ENCODE results near the gene HSDL2.

The HSDL2 gene

DNA sequence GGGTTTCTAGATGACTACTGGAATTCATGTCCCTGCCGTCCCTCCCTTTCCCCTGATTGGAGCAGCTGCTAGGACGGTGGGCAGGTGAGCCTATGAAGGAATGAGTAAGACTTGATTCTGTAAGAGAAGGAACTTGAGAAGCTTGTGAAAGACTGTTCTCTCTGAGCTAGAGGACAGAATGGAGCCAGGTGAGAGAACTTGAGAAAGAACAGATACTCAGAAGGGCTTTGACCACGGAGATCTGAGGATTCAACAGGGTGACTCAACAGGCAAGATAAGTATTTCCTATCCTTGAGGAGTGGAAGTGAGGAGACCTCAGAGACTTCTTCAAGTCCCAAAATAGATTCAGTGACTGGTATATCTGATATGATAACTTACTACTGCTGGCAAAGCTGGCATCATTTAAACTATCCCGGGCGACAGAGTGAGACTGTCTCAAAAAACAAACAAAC is 41.9 kb downstream of the HSDL2 start:
- H3K27me3 ChIP-seq (ENCODE audit: control insufficient read depth in 1 of 2, insufficient read depth in 2 of 2, low read length in 2 of 2) = no peaks in the 10 kb centered on the region

DNA sequence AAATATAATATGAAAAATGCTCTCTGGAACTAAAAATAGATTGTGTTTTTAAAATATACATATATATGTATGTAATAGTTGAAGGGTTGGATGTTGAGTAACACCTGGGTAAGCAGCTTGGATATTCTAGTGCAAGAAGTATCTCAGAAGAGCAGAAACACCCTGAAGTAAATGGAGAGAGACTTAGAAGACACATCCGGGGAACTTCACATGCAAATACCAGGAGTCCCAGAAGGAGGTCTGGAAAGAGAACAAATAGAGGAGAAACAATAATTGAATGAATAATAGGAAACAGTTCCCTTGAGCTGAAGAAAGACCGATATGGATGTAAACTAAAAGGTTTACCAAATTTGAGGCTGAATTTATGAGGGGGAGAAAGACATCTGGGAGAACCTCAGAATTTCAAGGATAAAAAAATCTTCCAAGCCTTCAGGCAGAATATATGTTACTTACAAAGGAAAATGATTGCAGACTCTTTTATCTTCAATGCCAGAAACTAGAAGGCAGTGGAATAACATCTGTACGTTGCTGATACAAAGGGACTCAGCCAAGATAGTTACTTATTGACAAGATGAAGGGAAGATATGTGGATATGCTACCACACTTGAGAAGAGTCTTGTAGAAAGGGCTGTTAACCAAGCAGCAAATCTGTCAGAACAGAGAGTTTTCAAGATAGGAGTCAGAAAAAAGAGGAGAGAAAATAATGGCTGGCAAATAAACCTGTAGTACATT is 42.7 kb downstream of the HSDL2 start:
- Histone ChIP-seq H3K9ac (ENCODE audit: low read length in 2 of 2) (no peak overlapping the region), H3K36me3 (ENCODE audit: control insufficient read depth in 2 of 2, insufficient read depth in 2 of 2, low read length in 2 of 2) (peaks cover 9 to 12% of the 10 kb centered on the region in 2 donors), H3K27ac (ENCODE audit: low read length) (no peak overlapping the region), H3K9me3 (ENCODE audit: control insufficient read depth in 2 of 2, low read length in 2 of 2) (no peaks in the 10 kb centered on the region), H3K4me3 (ENCODE audit: low read length in 2 of 2) (no peak overlapping the region), H3K4me1 (ENCODE audit: control insufficient read depth, insufficient read depth, low read length) (no peaks in the 10 kb centered on the region), H3K27me3 (ENCODE audit: control insufficient read depth in 1 of 2, insufficient read depth in 2 of 2, low read length in 2 of 2) (no peaks in the 10 kb centered on the region)

More for the DNA sequence above, 41.9 kb downstream of the HSDL2 start:
- no peak overlapping the region for H3K27ac ChIP-seq (ENCODE audit: low read length)
- no peak overlapping the region for H3K9ac ChIP-seq (ENCODE audit: low read length in 2 of 2)
- no peak overlapping the region for H3K4me3 ChIP-seq (ENCODE audit: low read length in 2 of 2)
- H3K9me3 ChIP-seq (ENCODE audit: control insufficient read depth in 2 of 2, low read length in 2 of 2) = no peaks in the 10 kb centered on the region
- no peaks in the 10 kb centered on the region for H3K4me1 ChIP-seq (ENCODE audit: control insufficient read depth, insufficient read depth, low read length)
- peaks cover 9 to 12% of the 10 kb centered on the region in 2 donors for H3K36me3 ChIP-seq (ENCODE audit: control insufficient read depth in 2 of 2, insufficient read depth in 2 of 2, low read length in 2 of 2)

DNA sequence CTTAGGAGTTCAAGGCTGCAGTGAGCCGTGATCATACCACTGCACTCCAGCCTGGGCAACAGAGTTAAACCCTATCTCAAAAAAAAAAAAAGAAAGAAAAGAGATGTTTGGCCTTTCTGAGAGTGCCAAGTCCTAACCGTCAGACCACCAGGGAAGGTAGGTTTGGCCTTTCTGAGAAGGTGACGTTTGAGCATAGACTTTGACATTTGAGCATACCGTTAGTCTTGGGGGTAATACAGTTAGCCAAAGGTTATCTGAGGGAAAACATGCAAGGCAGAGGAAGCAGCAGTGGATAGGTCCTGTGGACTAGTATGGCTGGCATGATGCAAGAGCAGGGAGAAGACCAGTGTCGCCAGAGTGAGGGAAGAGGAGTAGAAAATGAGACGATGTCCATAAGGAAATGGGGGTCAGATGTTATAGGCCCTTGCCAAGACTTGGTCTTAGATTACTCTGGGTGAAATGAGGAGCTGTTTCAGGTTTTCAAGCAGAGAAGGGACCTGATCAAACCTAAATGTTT is 50.2 kb downstream of the HSDL2 start:
- Histone ChIP-seq H3K9ac (ENCODE audit: low read length in 2 of 2) (no peak overlapping the region), H3K4me1 (ENCODE audit: control insufficient read depth, insufficient read depth, low read length) (no peaks in the 10 kb centered on the region), H3K9me3 (ENCODE audit: control insufficient read depth in 2 of 2, low read length in 2 of 2) (no peaks in the 10 kb centered on the region), H3K4me3 (ENCODE audit: low read length in 2 of 2) (no peak overlapping the region), H3K36me3 (ENCODE audit: control insufficient read depth in 2 of 2, insufficient read depth in 2 of 2, low read length in 2 of 2) (peaks cover 5% of the 10 kb centered on the region in 2 donors), H3K27me3 (ENCODE audit: control insufficient read depth in 1 of 2, insufficient read depth in 2 of 2, low read length in 2 of 2) (no peaks in the 10 kb centered on the region), H3K27ac (ENCODE audit: low read length) (no peak overlapping the region)

DNA sequence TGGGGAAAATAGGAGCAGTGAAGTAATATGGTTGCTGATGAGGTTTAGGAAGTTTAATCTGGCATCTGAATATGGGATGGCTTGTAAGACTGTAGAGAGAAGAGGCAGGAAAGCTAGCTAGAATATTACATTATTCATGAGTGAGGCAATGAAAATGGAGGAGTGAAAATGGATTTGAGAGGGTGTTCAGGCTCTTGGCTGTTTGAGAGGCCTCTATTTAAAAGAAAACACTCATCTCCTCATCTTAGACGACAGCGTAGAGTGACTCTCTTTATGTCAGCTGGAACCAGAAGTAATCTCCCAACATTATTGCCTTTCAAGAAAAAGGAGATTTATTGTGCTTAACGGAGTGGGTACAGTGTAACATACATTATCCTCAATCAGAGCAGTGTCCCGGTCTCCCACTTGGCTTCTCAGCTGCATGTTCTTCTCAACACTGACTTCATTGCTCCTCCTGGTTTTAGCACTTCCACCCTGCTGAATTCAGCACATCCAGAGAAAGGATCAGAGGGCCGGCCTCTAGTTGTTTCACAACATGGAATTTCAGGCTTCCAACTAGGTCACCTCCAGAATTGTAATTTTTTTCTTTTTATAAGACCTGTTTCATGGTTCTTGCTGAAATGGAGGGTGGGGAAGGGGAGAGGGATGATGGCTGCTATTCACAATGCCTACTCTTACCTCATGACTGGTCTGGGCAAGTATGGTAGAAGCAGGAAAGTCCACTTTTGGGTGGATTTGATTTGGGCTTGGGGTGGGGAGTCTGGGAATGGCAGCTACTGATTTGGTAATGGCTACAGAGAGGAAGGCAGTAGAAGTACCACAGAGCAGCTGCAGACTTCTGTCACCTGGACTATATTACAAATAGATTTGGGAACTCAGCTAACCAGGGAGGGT is 53.8 kb downstream of the HSDL2 start:
- Histone ChIP-seq H3K9me3 (ENCODE audit: control insufficient read depth in 2 of 2, low read length in 2 of 2) (no peaks in the 10 kb centered on the region), H3K4me3 (ENCODE audit: low read length in 2 of 2) (no peak overlapping the region), H3K36me3 (ENCODE audit: control insufficient read depth in 2 of 2, insufficient read depth in 2 of 2, low read length in 2 of 2) (peaks cover 2 to 5% of the 10 kb centered on the region in 2 donors), H3K4me1 (ENCODE audit: control insufficient read depth, insufficient read depth, low read length) (no peaks in the 10 kb centered on the region), H3K27ac (ENCODE audit: low read length) (no peak overlapping the region), H3K27me3 (ENCODE audit: control insufficient read depth in 1 of 2, insufficient read depth in 2 of 2, low read length in 2 of 2) (no peaks in the 10 kb centered on the region), H3K9ac (ENCODE audit: low read length in 2 of 2) (no peak overlapping the region)

DNA sequence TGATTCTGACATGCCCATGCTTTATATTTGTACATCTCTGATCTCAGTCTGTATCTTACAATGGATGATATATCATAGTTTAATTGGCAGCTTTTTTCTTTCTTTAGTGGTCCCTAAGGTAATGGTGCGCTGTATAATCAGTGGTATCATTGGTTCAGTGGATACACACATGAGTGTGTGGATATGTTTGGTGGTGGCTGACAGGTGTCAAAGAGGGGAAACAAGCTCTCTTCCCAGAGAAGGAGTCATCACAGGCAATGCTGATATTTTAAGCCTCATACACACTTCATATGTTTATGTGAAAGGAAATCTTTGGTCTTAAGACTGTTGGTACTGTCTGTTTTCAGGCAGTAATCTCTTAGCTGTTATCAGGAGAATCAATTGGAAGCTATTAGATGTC is 54.6 kb downstream of the HSDL2 start:
- Histone ChIP-seq H3K4me3 (ENCODE audit: low read length in 2 of 2) (no peak overlapping the region), H3K9me3 (ENCODE audit: control insufficient read depth in 2 of 2, low read length in 2 of 2) (no peaks in the 10 kb centered on the region), H3K36me3 (ENCODE audit: control insufficient read depth in 2 of 2, insufficient read depth in 2 of 2, low read length in 2 of 2) (peaks cover 2 to 5% of the 10 kb centered on the region in 2 donors), H3K27me3 (ENCODE audit: control insufficient read depth in 1 of 2, insufficient read depth in 2 of 2, low read length in 2 of 2) (no peaks in the 10 kb centered on the region), H3K4me1 (ENCODE audit: control insufficient read depth, insufficient read depth, low read length) (no peaks in the 10 kb centered on the region), H3K9ac (ENCODE audit: low read length in 2 of 2) (no peak overlapping the region), H3K27ac (ENCODE audit: low read length) (no peak overlapping the region)

DNA sequence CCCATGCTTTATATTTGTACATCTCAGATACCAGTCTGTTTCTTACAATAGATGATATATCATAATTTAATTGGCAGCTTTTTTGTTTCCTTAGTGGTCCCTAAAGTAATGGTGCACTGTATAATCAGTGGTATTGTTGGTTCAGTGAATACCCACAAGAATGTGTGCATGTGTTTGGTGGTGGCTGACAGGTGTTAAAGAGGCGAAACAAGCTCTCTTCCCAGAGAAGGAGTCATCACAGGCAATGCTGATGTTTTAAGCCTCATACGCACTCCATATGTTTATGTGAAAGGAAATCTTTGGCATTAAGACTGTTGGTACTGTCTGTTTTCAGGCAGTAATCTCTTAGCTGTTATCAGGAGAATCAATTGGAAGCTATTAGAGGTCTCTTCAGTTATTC is 57.5 kb downstream of the HSDL2 start:
- H3K36me3 ChIP-seq (ENCODE audit: control insufficient read depth in 2 of 2, insufficient read depth in 2 of 2, low read length in 2 of 2) = peaks cover 0 to 4% of the 10 kb centered on the region in 2 donors
- no peaks in the 10 kb centered on the region for H3K9me3 ChIP-seq (ENCODE audit: control insufficient read depth in 2 of 2, low read length in 2 of 2)

DNA sequence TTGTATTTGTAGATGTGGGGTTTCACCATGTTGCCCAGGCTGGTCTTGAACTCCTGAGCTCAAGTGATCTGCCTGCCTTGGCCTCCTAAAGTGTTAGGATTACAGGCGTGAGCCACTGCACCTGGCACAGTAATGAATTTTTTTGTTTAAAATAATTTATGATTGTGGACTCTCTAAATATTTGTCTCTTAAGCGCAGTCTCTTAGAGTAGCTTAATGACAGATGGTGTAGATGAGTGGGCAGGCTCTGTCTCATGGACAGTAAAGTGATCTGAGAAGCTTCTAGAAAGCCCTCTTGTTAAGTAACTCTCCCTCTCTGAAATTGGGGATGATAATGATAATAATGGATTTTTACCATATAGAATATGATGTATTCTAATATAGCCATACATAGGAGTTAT is 59.3 kb downstream of the HSDL2 start:
- Histone ChIP-seq H3K9me3 (ENCODE audit: control insufficient read depth in 2 of 2, low read length in 2 of 2) (no peaks in the 10 kb centered on the region), H3K9ac (ENCODE audit: low read length in 2 of 2) (no peak overlapping the region), H3K36me3 (ENCODE audit: control insufficient read depth in 2 of 2, insufficient read depth in 2 of 2, low read length in 2 of 2) (peaks cover 0 to 2% of the 10 kb centered on the region in 2 donors), H3K4me1 (ENCODE audit: control insufficient read depth, insufficient read depth, low read length) (no peaks in the 10 kb centered on the region), H3K27me3 (ENCODE audit: control insufficient read depth in 1 of 2, insufficient read depth in 2 of 2, low read length in 2 of 2) (no peaks in the 10 kb centered on the region), H3K4me3 (ENCODE audit: low read length in 2 of 2) (no peak overlapping the region), H3K27ac (ENCODE audit: low read length) (no peak overlapping the region)

More for the DNA sequence above, 57.5 kb downstream of the HSDL2 start:
- Histone ChIP-seq H3K27ac (ENCODE audit: low read length) (no peak overlapping the region), H3K4me3 (ENCODE audit: low read length in 2 of 2) (no peak overlapping the region), H3K9ac (ENCODE audit: low read length in 2 of 2) (no peak overlapping the region), H3K4me1 (ENCODE audit: control insufficient read depth, insufficient read depth, low read length) (no peaks in the 10 kb centered on the region), H3K27me3 (ENCODE audit: control insufficient read depth in 1 of 2, insufficient read depth in 2 of 2, low read length in 2 of 2) (no peaks in the 10 kb centered on the region)

DNA sequence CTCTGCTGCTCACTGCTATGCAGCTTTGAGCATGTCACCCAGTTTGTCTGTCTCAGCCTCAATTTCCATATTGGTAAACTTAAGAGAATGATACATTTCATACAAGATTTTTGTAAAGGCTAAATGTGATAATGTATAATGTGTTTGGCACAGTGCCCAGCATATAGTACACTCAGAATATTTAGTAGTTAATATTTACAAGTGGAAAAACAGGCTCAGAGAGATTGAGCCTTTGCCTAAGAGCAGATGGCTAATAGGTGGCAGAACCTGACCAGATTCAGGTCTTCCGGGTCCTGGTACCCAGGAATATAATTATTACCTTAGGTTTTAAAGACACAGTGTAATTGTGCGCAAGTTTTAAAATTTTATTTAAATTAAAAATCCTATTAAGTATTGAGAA is 59.9 kb downstream of the HSDL2 start:
- Histone ChIP-seq H3K9ac (ENCODE audit: low read length in 2 of 2) (no peak overlapping the region), H3K4me3 (ENCODE audit: low read length in 2 of 2) (no peak overlapping the region), H3K4me1 (ENCODE audit: control insufficient read depth, insufficient read depth, low read length) (no peaks in the 10 kb centered on the region), H3K36me3 (ENCODE audit: control insufficient read depth in 2 of 2, insufficient read depth in 2 of 2, low read length in 2 of 2) (peaks cover 0 to 2% of the 10 kb centered on the region in 2 donors), H3K9me3 (ENCODE audit: control insufficient read depth in 2 of 2, low read length in 2 of 2) (no peaks in the 10 kb centered on the region), H3K27ac (ENCODE audit: low read length) (no peak overlapping the region), H3K27me3 (ENCODE audit: control insufficient read depth in 1 of 2, insufficient read depth in 2 of 2, low read length in 2 of 2) (no peaks in the 10 kb centered on the region)

DNA sequence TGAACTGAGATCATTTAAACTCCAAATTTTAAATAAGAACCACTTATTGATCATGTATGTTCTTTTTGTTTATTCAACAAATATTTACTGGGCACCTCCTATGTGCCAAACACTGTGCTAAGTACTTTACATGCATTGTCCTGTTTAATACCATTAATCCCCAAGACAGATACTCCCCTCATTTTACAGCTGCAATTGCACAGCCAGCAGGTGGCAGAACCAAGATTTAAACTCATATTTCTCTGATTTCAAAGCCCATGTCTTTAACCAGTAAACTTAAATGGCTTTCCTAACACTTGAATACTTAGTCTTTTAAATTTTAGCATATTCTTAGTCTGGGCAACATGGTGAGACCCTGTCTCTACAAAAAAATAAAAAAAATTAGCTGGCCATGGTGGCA is 63.3 kb downstream of the HSDL2 start:
- H3K4me1 ChIP-seq (ENCODE audit: control insufficient read depth, insufficient read depth, low read length) = no peaks in the 10 kb centered on the region
- no peak overlapping the region for H3K27ac ChIP-seq (ENCODE audit: low read length)
- peaks cover 0 to 2% of the 10 kb centered on the region in 2 donors for H3K36me3 ChIP-seq (ENCODE audit: control insufficient read depth in 2 of 2, insufficient read depth in 2 of 2, low read length in 2 of 2)
- H3K27me3 ChIP-seq (ENCODE audit: control insufficient read depth in 1 of 2, insufficient read depth in 2 of 2, low read length in 2 of 2) = no peaks in the 10 kb centered on the region
- no peak overlapping the region for H3K4me3 ChIP-seq (ENCODE audit: low read length in 2 of 2)
- H3K9me3 ChIP-seq (ENCODE audit: control insufficient read depth in 2 of 2, low read length in 2 of 2) = no peaks in the 10 kb centered on the region
- H3K9ac ChIP-seq (ENCODE audit: low read length in 2 of 2) = no peak overlapping the region

DNA sequence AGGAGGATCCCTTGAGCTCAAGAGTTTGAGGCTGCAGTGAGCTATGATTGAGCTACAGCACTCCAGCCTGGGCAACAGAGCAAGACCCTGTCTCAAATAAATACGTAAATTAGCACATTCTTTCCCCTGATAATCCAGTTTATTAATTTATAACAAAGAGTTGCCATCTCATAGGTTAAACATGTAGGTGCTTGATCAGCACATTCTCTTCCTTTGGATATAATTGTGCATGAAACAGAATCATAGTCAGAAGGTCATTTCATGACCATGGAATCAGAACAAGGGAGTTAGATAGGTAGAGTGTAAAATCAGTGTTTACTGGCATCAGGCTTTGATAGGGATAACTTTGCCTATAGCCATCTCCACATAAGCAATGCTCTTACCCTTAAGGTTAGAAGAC is 63.7 kb downstream of the HSDL2 start:
- Histone ChIP-seq H3K27me3 (ENCODE audit: control insufficient read depth in 1 of 2, insufficient read depth in 2 of 2, low read length in 2 of 2) (no peaks in the 10 kb centered on the region), H3K36me3 (ENCODE audit: control insufficient read depth in 2 of 2, insufficient read depth in 2 of 2, low read length in 2 of 2) (peaks cover 0 to 2% of the 10 kb centered on the region in 2 donors), H3K9me3 (ENCODE audit: control insufficient read depth in 2 of 2, low read length in 2 of 2) (no peaks in the 10 kb centered on the region), H3K9ac (ENCODE audit: low read length in 2 of 2) (no peak overlapping the region), H3K4me1 (ENCODE audit: control insufficient read depth, insufficient read depth, low read length) (no peaks in the 10 kb centered on the region), H3K4me3 (ENCODE audit: low read length in 2 of 2) (no peak overlapping the region), H3K27ac (ENCODE audit: low read length) (no peak overlapping the region)

Data from stomach smooth muscle (tissue), 2 donors.